NT2/D1 (cell line): ENCODE measurements around the gene ASPHD2.

Experiments
- SUZ12 ChIP-seq: IDR thresholded peaks from 2 replicates; pipeline ENCODE4 v1.6.1; 2011; ENCODE audit not compliant: insufficient read length, insufficient read depth; ENCODE audit errors: extremely low read depth
- YY1 ChIP-seq: IDR thresholded peaks from 2 replicates; pipeline ENCODE4 v1.6.1; 2011; ENCODE audit not compliant: insufficient read length, insufficient read depth

DNA sequence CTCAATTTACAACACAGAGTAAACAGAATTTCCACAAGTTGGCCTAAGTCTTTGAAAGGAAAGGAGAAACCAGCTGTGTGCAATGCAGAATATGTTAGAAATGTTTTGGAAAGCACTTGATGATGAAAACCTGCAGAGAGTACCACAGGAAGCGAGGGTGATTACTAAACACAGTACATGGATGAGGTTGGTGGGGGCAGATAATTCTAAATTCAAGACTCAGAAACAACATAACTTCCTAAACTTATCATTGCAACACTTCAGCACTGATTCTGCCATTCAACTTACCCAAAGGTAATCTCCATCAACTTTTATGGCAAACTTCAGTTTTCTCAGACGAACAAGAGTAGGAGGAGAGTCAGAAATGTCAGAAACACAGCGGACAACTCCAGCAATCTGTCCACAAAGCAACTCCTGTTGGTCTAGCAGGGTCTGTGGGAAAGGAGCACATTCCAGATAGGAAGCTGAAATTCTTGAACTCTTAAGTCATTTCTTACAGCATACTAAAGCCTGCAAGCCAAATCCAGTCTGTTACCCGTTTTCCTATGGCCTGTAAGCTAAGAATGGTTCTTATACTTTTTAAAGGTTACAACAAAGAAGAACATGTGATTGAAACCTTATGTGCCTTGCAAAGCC is 47.8 kb downstream of the ASPHD2 start:
- no peak for TF ChIP-seq SUZ12
- TF ChIP-seq YY1 = no peak
